CD4-positive, alpha-beta memory T cell (primary cell): ENCODE data around the gene EN1. TPM values are rescaled to one million over a fixed set of nuclear protein-coding genes. Genes with fewer than 3 reads are reported as not detected.

Source experiments
- CTCF ChIA-PET: fragments of 350-600 bp; sonication (Branson Sonifier 250); formaldehyde crosslinking; loops from one replicate; lab custom pipeline; 2021; ENCODE audit warnings: inconsistent platforms; ENCODE audit not compliant: partially characterized antibody; lab: Charles Lee
- POLR2A ChIA-PET: fragments of 350-600 bp; sonication (Branson Sonifier 250); formaldehyde crosslinking; loops from one replicate; lab custom pipeline; 2021; ENCODE audit not compliant: partially characterized antibody; lab: Charles Lee
- DNase-seq, 5 donors: peaks; one replicate each; pipeline versions ENCODE4 v3.0.0 to v3.0.0-alpha.2; 2020 to 2022; ENCODE audit warnings: mixed read lengths in 1 of 5
- H3K27ac ChIP-seq: one replicate; pipeline ENCODE4 v1.7.0; 2013; ENCODE audit warnings: low read depth, low read length
- H3K27me3 ChIP-seq: 2 replicates; pipeline ENCODE4 v1.7.0; 2013; ENCODE audit warnings: mild to moderate bottlenecking, low read length, moderate library complexity; ENCODE audit not compliant: insufficient read depth
- H3K36me3 ChIP-seq: 2 replicates; pipeline ENCODE4 v1.7.0; 2013; ENCODE audit warnings: mild to moderate bottlenecking, low read length, moderate library complexity; ENCODE audit not compliant: insufficient read depth
- H3K4me1 ChIP-seq: 2 replicates; pipeline ENCODE4 v1.7.0; 2013; ENCODE audit warnings: mild to moderate bottlenecking, low read length, moderate library complexity; ENCODE audit not compliant: insufficient read depth
- H3K4me3 ChIP-seq, 2 donors: one replicate each; pipeline ENCODE4 v1.7.0; 2013; ENCODE audit warnings: low read length in 2 of 2, mild to moderate bottlenecking in 1 of 2
- H3K9me3 ChIP-seq, 2 donors: one replicate each; pipeline ENCODE4 v1.7.0; 2013; ENCODE audit warnings: low read length in 2 of 2, control low read depth in 1 of 2; ENCODE audit not compliant: control insufficient read depth in 1 of 2
- H3K27ac Mint-ChIP-seq, 7 donors: one replicate each; pipeline ENCODE4 v1.8.0; 2020 to 2021; ENCODE audit warnings: mixed read lengths in 7 of 7, mild to moderate bottlenecking in 6 of 7, inconsistent platforms in 3 of 7, moderate library complexity in 3 of 7
- H3K27me3 Mint-ChIP-seq, 2 donors: one replicate each; pipeline ENCODE4 v1.8.0; 2020 to 2021; ENCODE audit warnings: mixed read lengths in 2 of 2
- H3K36me3 Mint-ChIP-seq, 2 donors: one replicate each; pipeline ENCODE4 v1.8.0; 2020 to 2021; ENCODE audit warnings: mixed read lengths in 2 of 2, inconsistent platforms in 1 of 2, mild to moderate bottlenecking in 1 of 2
- H3K4me1 Mint-ChIP-seq, 4 donors: one replicate each; pipeline ENCODE4 v1.8.0; 2020 to 2021; ENCODE audit warnings: mixed read lengths in 4 of 4, mild to moderate bottlenecking in 1 of 4
- H3K4me3 Mint-ChIP-seq, 8 donors: one replicate each; pipeline ENCODE4 v1.8.0; 2020 to 2021; ENCODE audit warnings: mixed read lengths in 8 of 8, mild to moderate bottlenecking in 7 of 8, moderate library complexity in 6 of 8, inconsistent platforms in 3 of 8
- H3K9me3 Mint-ChIP-seq, 8 donors: one replicate each; pipeline ENCODE4 v1.8.0; 2020 to 2021; ENCODE audit warnings: mixed read lengths in 8 of 8, mild to moderate bottlenecking in 5 of 8, inconsistent platforms in 3 of 8, moderate library complexity in 1 of 8
- intact Hi-C: fragments of 100-400 bp; cut with micrococcal nuclease; formaldehyde crosslinking; loops from one replicate; pipeline ENCODE4 v1.15.1; 2023
- polyA plus RNA-seq, 2 donors: library from polyadenylated mRNA; unstranded; fragments of 300-500 nt; fragmentation: Illumina TruSeq; gene quantifications; one replicate each; pipeline ENCODE4 v1.2.3, GENCODE V29; 2021
- total RNA-seq, 2 experiments: library from RNA; stranded (reverse); gene quantifications; one replicate each; pipeline ENCODE4 v1.2.3, GENCODE V29; 2021

The EN1 gene
- total RNA-seq (not detected), polyA plus RNA-seq (not detected)

GRCh38 chr2:118846953-118847761, at the start of gene EN1:
EN1 (minus strand) TSS chr2:118847648; CDS start chr2:118847167, 481 bp downstream.
- H3K27me3 ChIP-seq, result peaks cover 41% of the 10 kb centered on the region
- intact Hi-C loops, result no loop called here
- no peaks in the 10 kb centered on the region for H3K9me3 ChIP-seq
- Mint-ChIP-seq H3K9me3 (peaks cover 0 to 8% (median 0%) of the 10 kb centered on the region in 8 donors), H3K4me1 (peaks cover 14 to 44% (median 26%) of the 10 kb centered on the region in 4 donors), H3K36me3 (no peaks in the 10 kb centered on the region), H3K4me3 (peak within 1 kb of the TSS; percentile 22 to 76 (median 64)), H3K27me3 (peaks cover 62 to 72% of the 10 kb centered on the region in 2 donors), H3K27ac (peak within 1 kb of the TSS in 2 of 7 donors; percentile 22 to 77)
- H3K4me1 ChIP-seq, result peaks cover 16% of the 10 kb centered on the region
- no peak within 1 kb of the TSS for H3K27ac ChIP-seq
- H3K36me3 ChIP-seq, result no peaks in the 10 kb centered on the region
- no peak within 1 kb of the TSS for H3K4me3 ChIP-seq
- ChIA-PET CTCF (interaction anchor here (0.8 to 1.0 kb wide), 2 partner anchors 9 to 645 kb away, joined by 3 to 4 read pairs; no protein-coding TSS in a partner anchor), POLR2A (no interaction called here)
- DNase-seq, result no peak

- Histone ChIP-seq H3K9me3 (peaks cover 0 to 7% of the 10 kb centered on the region in 2 donors), H3K36me3 (no peaks in the 10 kb centered on the region), H3K27ac (no peak overlapping the region), H3K4me3 (no peak overlapping the region), H3K4me1 (no peaks in the 10 kb centered on the region), H3K27me3 (no peaks in the 10 kb centered on the region)
- ChIA-PET CTCF (interaction anchor here (0.7 to 2.2 kb wide), 2 partner anchors 9 to 11 kb away, joined by 3 to 11 read pairs; no protein-coding TSS in a partner anchor), POLR2A (no interaction called here)
- Mint-ChIP-seq H3K27ac (no peak overlapping the region), H3K4me1 (no peaks in the 10 kb centered on the region), H3K27me3 (peaks cover 0 to 2% of the 10 kb centered on the region in 2 donors), H3K4me3 (no peak overlapping the region), H3K9me3 (peaks cover 0 to 17% (median 12%) of the 10 kb centered on the region in 8 donors), H3K36me3 (no peaks in the 10 kb centered on the region)
- DNase-seq, result no peak
- intact Hi-C loops, result no loop called here
These were observed 45.7 kb upstream of the EN1 start for GRCh38 chr2:118893100-118893499.

- POLR2A ChIA-PET, result no interaction called here
- no peak overlapping the region for H3K27ac ChIP-seq
- Mint-ChIP-seq H3K4me1 (no peaks in the 10 kb centered on the region), H3K4me3 (no peak overlapping the region), H3K36me3 (no peaks in the 10 kb centered on the region), H3K27ac (no peak overlapping the region), H3K9me3 (peaks cover 0 to 17% (median 12%) of the 10 kb centered on the region in 8 donors), H3K27me3 (peaks cover 0 to 2% of the 10 kb centered on the region in 2 donors)
- H3K36me3 ChIP-seq, result no peaks in the 10 kb centered on the region
- H3K4me1 ChIP-seq, result no peaks in the 10 kb centered on the region
- no peak overlapping the region for H3K4me3 ChIP-seq
- H3K9me3 ChIP-seq, result peaks cover 0 to 7% of the 10 kb centered on the region in 2 donors
- intact Hi-C loops, result loop anchor here (10.0 kb wide), 1 partner anchor 375 kb away; no protein-coding TSS in a partner anchor
- CTCF ChIA-PET, result no interaction called here
- H3K27me3 ChIP-seq, result no peaks in the 10 kb centered on the region
- DNase-seq, result no peak
These were observed 42.5 kb upstream of the EN1 start for GRCh38 chr2:118889995-118890394.

- DNase-seq, result no peak
- Histone ChIP-seq H3K4me3 (no peak overlapping the region), H3K27ac (no peak overlapping the region), H3K27me3 (no peaks in the 10 kb centered on the region), H3K36me3 (no peaks in the 10 kb centered on the region), H3K9me3 (no peaks in the 10 kb centered on the region), H3K4me1 (peaks cover 15% of the 10 kb centered on the region)
- ChIA-PET CTCF (interaction anchor here (1.4 to 4.1 kb wide), 8 partner anchors 9 to 408 kb away, joined by 3 to 26 read pairs (median 12); partner anchors contain the start of gene MARCO), POLR2A (interaction anchor here (0.8 kb wide), 1 partner anchor 466 kb away, joined by 3 read pairs; no protein-coding TSS in a partner anchor)
- no peak overlapping the region for H3K4me3 Mint-ChIP-seq
- peaks cover 1 to 8% of the 10 kb centered on the region in 2 donors for H3K27me3 Mint-ChIP-seq
- intact Hi-C loops, result loop anchor here (5.0 to 10.0 kb wide), 2 partner anchors 381 to 779 kb away; no protein-coding TSS in a partner anchor
- no peak overlapping the region for H3K27ac Mint-ChIP-seq
- no peaks in the 10 kb centered on the region for H3K36me3 Mint-ChIP-seq
- peaks cover 10 to 22% (median 13%) of the 10 kb centered on the region in 4 donors for H3K4me1 Mint-ChIP-seq
- H3K9me3 Mint-ChIP-seq, result peaks cover 0 to under 1% (median 0%) of the 10 kb centered on the region in 8 donors
These were observed 36.3 kb upstream of the EN1 start for GRCh38 chr2:118883792-118884191.

GRCh38 chr2:118882693-118883336, 35.4 kb upstream of the EN1 start:
- no peak overlapping the region for H3K27ac ChIP-seq
- peaks cover 15% of the 10 kb centered on the region for H3K4me1 ChIP-seq
- Mint-ChIP-seq H3K27me3 (peaks cover 3 to 8% of the 10 kb centered on the region in 2 donors), H3K9me3 (no peaks in the 10 kb centered on the region), H3K27ac (peak overlapping the region in 3 of 7 donors; percentile 42 to 83 (median 67)), H3K36me3 (no peaks in the 10 kb centered on the region), H3K4me1 (peaks cover 10 to 22% (median 13%) of the 10 kb centered on the region in 4 donors), H3K4me3 (peak overlapping the region; percentile 27 to 89 (median 86))
- DNase-seq, result peak in 4 of 5 donors; percentile 41 to 64 (median 58)
- ChIA-PET CTCF (interaction anchor here (0.7 to 4.1 kb wide), 23 partner anchors 10 to 835 kb away, joined by 3 to 26 read pairs (median 5); partner anchors contain the start of genes C2orf76, DBI, MARCO and TMEM177), POLR2A (no interaction called here)
- intact Hi-C loops, result loop anchor here (5.0 to 10.0 kb wide), 2 partner anchors 382 to 779 kb away; no protein-coding TSS in a partner anchor
- no peaks in the 10 kb centered on the region for H3K27me3 ChIP-seq
- H3K9me3 ChIP-seq, result no peaks in the 10 kb centered on the region
- H3K36me3 ChIP-seq, result no peaks in the 10 kb centered on the region
- peak overlapping the region in 1 of 2 donors; percentile 46 for H3K4me3 ChIP-seq

- Histone ChIP-seq H3K9me3 (no peaks in the 10 kb centered on the region), H3K27me3 (no peaks in the 10 kb centered on the region), H3K4me3 (no peak overlapping the region), H3K36me3 (no peaks in the 10 kb centered on the region), H3K27ac (no peak overlapping the region), H3K4me1 (peaks cover 15% of the 10 kb centered on the region)
- peak in 4 of 5 donors; percentile 32 to 51 (median 48) for DNase-seq
- ChIA-PET CTCF (interaction anchor here (0.8 to 4.1 kb wide), 29 partner anchors 9 to 1799 kb away, joined by 3 to 26 read pairs (median 5); no protein-coding TSS in a partner anchor), POLR2A (no interaction called here)
- intact Hi-C loops, result loop anchor here (5.0 to 10.0 kb wide), 2 partner anchors 383 to 781 kb away; no protein-coding TSS in a partner anchor
- H3K4me3 Mint-ChIP-seq, result peak overlapping the region in 1 of 8 donors; percentile 27
- H3K4me1 Mint-ChIP-seq, result peaks cover 10 to 22% (median 13%) of the 10 kb centered on the region in 4 donors
- no peaks in the 10 kb centered on the region for H3K9me3 Mint-ChIP-seq
- H3K36me3 Mint-ChIP-seq, result no peaks in the 10 kb centered on the region
- no peak overlapping the region for H3K27ac Mint-ChIP-seq
- H3K27me3 Mint-ChIP-seq, result peaks cover 7 to 15% of the 10 kb centered on the region in 2 donors
These were observed 34.2 kb upstream of the EN1 start for GRCh38 chr2:118881490-118882129.
